Osteocyte (in vitro differentiated cells): ENCODE measurements around the gene PRORP. TPM values are rescaled to one million over a fixed set of nuclear protein-coding genes. Genes with fewer than 3 reads are reported as not detected.

Source experiments
- DNase-seq: peaks from one replicate; pipeline ENCODE4 v3.0.0; 2021; ENCODE audit warnings: mixed read lengths; ENCODE audit not compliant: unreplicated experiment; ENCODE audit errors: extremely low spot score
- H3K27ac Mint-ChIP-seq: one replicate; pipeline ENCODE4 v1.8.0; 2021; ENCODE audit warnings: mild to moderate bottlenecking, mixed read lengths; ENCODE audit not compliant: unreplicated experiment
- H3K27me3 Mint-ChIP-seq: one replicate; pipeline ENCODE4 v1.8.0; 2021; ENCODE audit warnings: mixed read lengths; ENCODE audit not compliant: unreplicated experiment
- H3K36me3 Mint-ChIP-seq: one replicate; pipeline ENCODE4 v1.8.0; 2021; ENCODE audit warnings: mixed read lengths; ENCODE audit not compliant: unreplicated experiment
- H3K4me1 Mint-ChIP-seq: one replicate; pipeline ENCODE4 v1.8.0; 2021; ENCODE audit warnings: mixed read lengths; ENCODE audit not compliant: unreplicated experiment
- H3K4me3 Mint-ChIP-seq: one replicate; pipeline ENCODE4 v1.8.0; 2021; ENCODE audit warnings: mild to moderate bottlenecking, moderate library complexity, mixed read lengths; ENCODE audit not compliant: unreplicated experiment
- H3K9me3 Mint-ChIP-seq: one replicate; pipeline ENCODE4 v1.8.0; 2021; ENCODE audit warnings: mixed read lengths; ENCODE audit not compliant: unreplicated experiment
- CTCF ChIP-seq: fragments of 200-600 bp; sonication (generic); IDR thresholded peaks from 2 replicates; pipeline ENCODE4 v1.5.0; 2021; ENCODE audit warnings: antibody characterized with exemption, mild to moderate bottlenecking, moderate library complexity
- total RNA-seq: library from RNA; stranded (reverse); gene quantifications from 2 replicates; pipeline ENCODE4 v1.2.1, GENCODE V29; 2021

The PRORP gene
- total RNA-seq, 1 donor from 2014 or later: 31.1 TPM

DNA sequence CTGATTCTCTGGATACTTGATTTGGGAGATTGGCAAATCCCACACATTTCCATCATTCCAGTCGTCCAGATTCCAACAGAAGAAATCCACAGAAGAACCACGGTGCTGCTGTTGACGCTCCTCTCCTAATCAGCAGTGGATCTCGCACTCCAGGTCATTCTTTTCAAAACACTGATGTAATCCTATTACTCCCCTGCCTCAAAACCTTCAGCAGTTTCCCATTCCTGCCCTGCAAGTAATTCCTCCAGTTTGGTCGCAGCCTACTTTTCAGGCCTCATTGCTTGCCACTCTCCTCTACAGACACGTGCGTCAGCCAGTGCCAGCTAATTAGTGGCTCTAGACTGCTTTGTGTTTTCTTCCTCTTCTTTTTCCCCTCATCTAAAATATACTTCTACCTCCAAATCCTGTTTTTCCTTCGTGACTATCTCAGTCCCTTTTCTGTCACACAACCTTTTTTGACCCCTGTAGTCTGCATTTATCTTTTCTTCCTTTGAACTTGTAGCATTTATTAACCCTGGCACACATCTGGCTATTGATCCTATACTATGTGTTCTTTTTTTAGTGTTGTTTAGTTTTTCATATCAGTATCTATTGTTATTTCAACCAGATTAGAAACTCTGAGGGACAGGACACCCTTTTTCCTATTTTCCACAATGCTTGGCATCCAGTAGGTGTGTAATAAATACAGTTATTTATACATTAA, 36.8 kb downstream of the PRORP start:
- peaks cover 31% of the 10 kb centered on the region for H3K4me1 Mint-ChIP-seq
- no peak for TF ChIP-seq CTCF
- DNase-seq: no peak

GRCh38 chr14:35159742-35160409, 37.5 kb downstream of the PRORP start:
- TF ChIP-seq CTCF: no peak
- Mint-ChIP-seq H3K4me3 (peak overlapping the region; percentile 16), H3K27me3 (no peaks in the 10 kb centered on the region), H3K27ac (peak overlapping the region; percentile 63), H3K4me1 (peaks cover 31% of the 10 kb centered on the region), H3K36me3 (peaks cover 13% of the 10 kb centered on the region), H3K9me3 (no peaks in the 10 kb centered on the region)
- no peak for DNase-seq

More for the DNA sequence above, 36.8 kb downstream of the PRORP start:
- H3K27ac Mint-ChIP-seq: no peak overlapping the region
- no peak overlapping the region for H3K4me3 Mint-ChIP-seq
- H3K27me3 Mint-ChIP-seq: no peaks in the 10 kb centered on the region
- H3K36me3 Mint-ChIP-seq: peaks cover 10% of the 10 kb centered on the region
- H3K9me3 Mint-ChIP-seq: no peaks in the 10 kb centered on the region

DNA sequence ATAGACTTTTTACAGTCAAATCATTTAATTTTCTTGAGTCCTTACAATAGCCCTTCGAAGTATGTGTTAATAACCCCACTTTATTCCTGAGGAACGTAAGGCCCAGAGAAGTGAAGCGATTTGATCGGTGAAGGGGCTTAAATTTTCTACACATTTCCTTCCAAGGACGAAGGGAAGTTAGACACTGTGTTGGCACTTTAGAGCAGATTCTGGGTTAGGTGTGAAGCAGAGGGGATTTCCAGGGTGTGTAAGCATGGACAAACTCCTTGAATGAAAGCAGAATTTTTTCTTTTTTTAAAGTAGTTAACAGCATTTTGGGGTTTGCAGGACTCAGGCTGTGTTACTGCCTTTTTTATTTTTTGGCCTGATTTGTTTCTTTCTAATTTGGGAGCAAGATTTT, 38.9 kb downstream of the PRORP start:
- DNase-seq: no peak
- no peak overlapping the region for H3K27ac Mint-ChIP-seq

DNA sequence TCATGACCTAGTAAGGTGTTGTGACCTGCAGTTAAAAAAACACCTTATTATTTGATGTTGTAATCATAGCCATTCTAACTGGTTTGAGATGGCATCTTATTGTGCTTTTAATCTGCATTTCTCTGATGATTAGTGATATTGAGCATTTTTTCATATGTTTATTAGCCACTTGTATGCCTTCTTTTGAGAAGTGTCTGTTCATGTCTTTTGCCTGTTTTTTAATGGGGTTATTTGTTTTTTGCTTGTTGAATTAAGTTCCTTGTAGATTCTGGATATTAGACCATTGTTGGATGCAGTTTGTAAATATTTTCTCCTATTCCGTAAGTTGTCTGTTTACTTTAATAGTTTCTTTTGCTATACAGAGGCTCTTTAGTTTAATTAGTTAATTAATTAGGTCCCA, 41.0 kb downstream of the PRORP start:
- Mint-ChIP-seq H3K9me3 (peaks cover 4% of the 10 kb centered on the region), H3K4me3 (no peak overlapping the region), H3K27ac (no peak overlapping the region), H3K36me3 (peaks cover 30% of the 10 kb centered on the region), H3K27me3 (no peaks in the 10 kb centered on the region), H3K4me1 (peaks cover 14% of the 10 kb centered on the region)
- no peak for DNase-seq
- no peak for TF ChIP-seq CTCF

More for the DNA sequence above, 38.9 kb downstream of the PRORP start:
- no peak overlapping the region for H3K4me3 Mint-ChIP-seq
- no peaks in the 10 kb centered on the region for H3K9me3 Mint-ChIP-seq
- no peaks in the 10 kb centered on the region for H3K27me3 Mint-ChIP-seq
- peaks cover 24% of the 10 kb centered on the region for H3K4me1 Mint-ChIP-seq
- peaks cover 16% of the 10 kb centered on the region for H3K36me3 Mint-ChIP-seq
- no peak for TF ChIP-seq CTCF

DNA sequence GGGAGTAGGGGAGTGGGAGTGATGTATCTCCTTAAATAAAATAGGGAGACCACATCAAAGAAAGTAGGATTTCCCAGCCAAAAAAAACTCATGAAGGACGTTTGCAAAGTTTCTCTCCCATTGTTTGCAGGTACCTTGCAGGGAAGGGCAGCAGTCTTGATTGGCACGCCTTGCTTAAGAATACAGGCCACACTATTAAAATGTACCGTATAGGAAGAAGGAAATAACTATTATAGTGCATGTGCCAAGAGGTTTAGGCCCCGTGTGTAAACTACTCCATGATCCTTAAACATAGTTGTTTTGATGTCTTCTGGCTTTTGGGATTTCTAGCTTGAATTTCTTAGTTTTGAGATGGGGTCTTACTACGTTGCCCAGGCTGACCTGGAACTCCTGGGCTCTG, 42.5 kb downstream of the PRORP start:
- H3K4me3 Mint-ChIP-seq: no peak overlapping the region
- H3K9me3 Mint-ChIP-seq: peaks cover 4% of the 10 kb centered on the region
- no peak overlapping the region for H3K27ac Mint-ChIP-seq
- TF ChIP-seq CTCF: no peak
- H3K27me3 Mint-ChIP-seq: no peaks in the 10 kb centered on the region
- peaks cover 8% of the 10 kb centered on the region for H3K4me1 Mint-ChIP-seq
- H3K36me3 Mint-ChIP-seq: peaks cover 28% of the 10 kb centered on the region
- no peak for DNase-seq
